HepG2 (cell line): ENCODE data around the gene MRPL57. TPM values are rescaled to one million over a fixed set of nuclear protein-coding genes. Genes with fewer than 3 reads are reported as not detected.
A peak's percentile ranks its signal among the peaks of the same experiment; 100 is the strongest.

Source experiments
- ATAC-seq: fragments of 200-7000 bp; cut with Tn5 transposase; 3 replicates; pipeline ENCODE4 v1.9.1; 2020; ENCODE audit warnings: mild to moderate bottlenecking, moderate library complexity
- BruUV-seq: library from RNA; stranded (reverse); fragments of 400-500 nt; replicated peaks from 2 replicates; lab custom pipeline; 2021; lab: Mats Ljungman, UMichigan
- CTCF ChIA-PET: fragments of 300-600 bp; formaldehyde crosslinking; extraction: SDS; loops from one replicate; lab custom pipeline; 2021; ENCODE audit warnings: low total read pairs, inconsistent platforms, low intra/inter-chr PET ratio; lab: Yijun Ruan, JAX
- POLR2A ChIA-PET: fragments of 350-600 bp; sonication (Branson Sonifier 250); formaldehyde crosslinking; loops from one replicate; lab custom pipeline; 2020; ENCODE audit warnings: antibody characterized with exemption, inconsistent platforms; lab: Yijun Ruan, JAX
- DNase-seq: peaks from one replicate; pipeline ENCODE4 v3.0.0-alpha.2; 2015; ENCODE audit warnings: low spot score
- FAIRE-seq: peaks from 3 replicates; lab custom pipeline; 2011; peaks lifted over from hg19 to GRCh38; lab: Jason Lieb, UNC
- H2AFZ ChIP-seq: one replicate; pipeline ENCODE4 v1.6.1; 2011; ENCODE audit warnings: low read length, inconsistent platforms
- H3K27ac ChIP-seq: fragments of 300-600 bp; 3 replicates; pipeline ENCODE4 v1.8.0; 2011; ENCODE audit warnings: mixed run types, mild to moderate bottlenecking, mixed read lengths, low read length, inconsistent platforms; ENCODE audit not compliant: insufficient read depth; ENCODE audit errors: extremely low read length
- H3K27me3 ChIP-seq, 2 experiments: fragments of 200-600 bp in 1 of 2; 2 replicates in 1 of 2; 3 replicates in 1 of 2; pipeline versions ENCODE4 v1.6.0 to v1.8.0; 2011; ENCODE audit warnings: low read length in 2 of 2, mild to moderate bottlenecking in 2 of 2, moderate library complexity in 2 of 2, inconsistent platforms in 1 of 2; ENCODE audit not compliant: insufficient read depth in 2 of 2, control insufficient read depth in 1 of 2
- H3K36me3 ChIP-seq, 2 experiments: fragments of 200-600 bp in 1 of 2; replicated peaks in 1 of 2; 2 replicates in 1 of 2; 3 replicates in 1 of 2; pipeline versions ENCODE4 v1.5.1 to v1.8.0; 2011; ENCODE audit warnings: low read length in 2 of 2, inconsistent platforms in 1 of 2; ENCODE audit not compliant: insufficient read depth in 2 of 2, control insufficient read depth in 1 of 2
- H3K4me1 ChIP-seq: 2 replicates; pipeline ENCODE4 v1.5.1; 2012; ENCODE audit warnings: low read length, inconsistent platforms; ENCODE audit not compliant: insufficient read depth
- H3K4me2 ChIP-seq: 2 replicates; pipeline ENCODE4 v1.6.0; 2011; ENCODE audit warnings: low read depth, low read length, inconsistent platforms
- H3K4me3 ChIP-seq, 3 experiments: fragments of 200-600 bp in 1 of 3; sonication (generic), shearing (Covaris generic) in 1 of 3; replicated peaks in 1 of 3; 2 replicates each; pipeline ENCODE4 v1.5.1; 2011 to 2016; ENCODE audit warnings: low read length in 3 of 3, inconsistent platforms in 2 of 3, low read depth in 2 of 3, mild to moderate bottlenecking in 2 of 3, control low read depth in 1 of 3, mixed read lengths in 1 of 3; ENCODE audit not compliant: insufficient read depth in 1 of 3
- H3K79me2 ChIP-seq: one replicate; pipeline ENCODE4 v1.6.1; 2011; ENCODE audit warnings: low read length, inconsistent platforms; ENCODE audit not compliant: insufficient read depth
- H3K9ac ChIP-seq: 2 replicates; pipeline ENCODE4 v1.6.0; 2011; ENCODE audit warnings: mild to moderate bottlenecking, low read depth, low read length, inconsistent platforms; ENCODE audit not compliant: insufficient read depth
- H3K9me3 ChIP-seq: 2 replicates; pipeline ENCODE4 v1.5.1; 2012; ENCODE audit warnings: mild to moderate bottlenecking, low read length
- H4K20me1 ChIP-seq: 2 replicates; pipeline ENCODE4 v1.6.0; 2011; ENCODE audit warnings: inconsistent platforms, mild to moderate bottlenecking, low read length, moderate library complexity; ENCODE audit not compliant: insufficient read depth
- CEBPB ChIP-seq: IDR thresholded peaks from 2 replicates; pipeline ENCODE4 v1.6.1; 2011; ENCODE audit warnings: low read depth, low read length, improper control_type of control experiment, borderline replicate concordance
- CHD4 ChIP-seq: fragments of 200-600 bp; sonication (generic); IDR thresholded peaks from 2 replicates; pipeline ENCODE4 v1.7.0; 2017; ENCODE audit warnings: mild to moderate bottlenecking, low read length, borderline replicate concordance
- GPN1 ChIP-seq: sonication (generic); formaldehyde crosslinking; IDR thresholded peaks from 2 replicates; pipeline ENCODE4 v1.5.1; 2020; ENCODE audit warnings: missing genetic modification reagents, borderline replicate concordance
- HOXD1 ChIP-seq: sonication (generic); formaldehyde crosslinking; IDR thresholded peaks from 2 replicates; pipeline ENCODE4 v1.5.0; 2020; ENCODE audit warnings: missing genetic modification reagents
- NFATC3 ChIP-seq: sonication (generic); formaldehyde crosslinking; IDR thresholded peaks from 2 replicates; pipeline ENCODE4 v1.5.1; 2020; ENCODE audit warnings: mild to moderate bottlenecking, missing genetic modification reagents
- RARG ChIP-seq: sonication (generic); formaldehyde crosslinking; IDR thresholded peaks from 2 replicates; pipeline ENCODE4 v1.4.0; 2020; ENCODE audit warnings: low read depth, mild to moderate bottlenecking, missing genetic modification reagents
- RBM22 ChIP-seq: fragments of 200-400 bp; formaldehyde crosslinking; optimal IDR thresholded peaks from 2 replicates; pipeline ENCODE3; 2017; ENCODE audit warnings: mild to moderate bottlenecking, low read length, moderate library complexity
- SNAPC5 ChIP-seq: sonication (generic); formaldehyde crosslinking; IDR thresholded peaks from 2 replicates; pipeline ENCODE4 v1.8.1; 2023; ENCODE audit warnings: mild to moderate bottlenecking, missing genetic modification reagents, borderline replicate concordance
- TSC22D2 ChIP-seq: sonication (generic); formaldehyde crosslinking; IDR thresholded peaks from 2 replicates; pipeline ENCODE4 v1.5.1; 2020; ENCODE audit warnings: missing genetic modification reagents, mild to moderate bottlenecking, borderline replicate concordance
- ZBTB7B ChIP-seq: sonication (generic); formaldehyde crosslinking; IDR thresholded peaks from 2 replicates; pipeline ENCODE4 v1.4.0; 2020; ENCODE audit warnings: missing genetic modification reagents
- ZNF382 ChIP-seq: sonication (generic); formaldehyde crosslinking; IDR thresholded peaks from 2 replicates; pipeline ENCODE4 v1.5.0; 2020; ENCODE audit warnings: missing genetic modification reagents, mild to moderate bottlenecking, borderline replicate concordance
- ZNF75D ChIP-seq: sonication (generic); formaldehyde crosslinking; IDR thresholded peaks from 2 replicates; pipeline ENCODE4 v1.8.1; 2023; ENCODE audit warnings: missing genetic modification reagents, mild to moderate bottlenecking, borderline replicate concordance
- ZNF768 ChIP-seq: sonication (generic); formaldehyde crosslinking; IDR thresholded peaks from 2 replicates; pipeline ENCODE4 v1.4.0; 2020; ENCODE audit warnings: missing genetic modification reagents
- WGBS: methylation state at CpG from one replicate; pipeline ENCODE4 v1.1.6; 2017; ENCODE audit warnings: low lambda C conversion rate; 5-methylcytosine and 5-hydroxymethylcytosine counted together
- in situ Hi-C: cut with HindIII; loops from 2 replicates; pipeline ENCODE4 v1.10.0; 2017; ENCODE audit warnings: low pct_unique_long_range_greater_than_20kb; ENCODE audit not compliant: extremely low pct_ligation_motif_present
- intact Hi-C: fragments of 100-400 bp; cut with micrococcal nuclease; formaldehyde crosslinking; loops from one replicate; pipeline ENCODE4 v1.10.0; 2022; ENCODE audit not compliant: unreplicated experiment
- polyA plus RNA-seq, 8 experiments: library from polyadenylated mRNA; depleted of rRNA in 3 of 8; stranded (reverse) in 7 of 8; unstranded in 1 of 8; fragments of >200 nt; fragmentation: Illumina TruSeq in 4 of 8; extraction: Trizol in 4 of 8; gene quantifications; 2 replicates each; pipeline versions ENCODE4 v1.2.1 to v1.2.3, GENCODE V29; 2011 to 2016; ENCODE audit warnings: low read depth in 4 of 8, missing spikeins in 1 of 8, mixed read lengths in 1 of 8; ENCODE audit not compliant: insufficient read depth in 1 of 8
- total RNA-seq, 5 experiments: library from RNA; depleted of rRNA; stranded (reverse); fragments of >200 nt; fragmentation: Illumina TruSeq; extraction: Trizol; gene quantifications; 2 replicates each; pipeline ENCODE4 v1.2.3, GENCODE V29; 2016; ENCODE audit warnings: low read depth in 1 of 5
- TF ChIP-seq, protein P1 (sequence below): IDR thresholded peaks from 2 replicates; pipeline ENCODE4 v1.6.1; 2018; ENCODE audit warnings: missing genetic modification reagents

Gene MRPL57
- total and polyA plus RNA-seq, 2 of the 13 experiments (the other 11 are each of a cell fraction or from before 2014, with no cell fraction given) = 19.5 to 35.2 TPM

- Histone ChIP-seq H3K4me2 (no peak overlapping the region), H3K4me1 (peaks cover 40% of the 10 kb centered on the region), H2AFZ (peak overlapping the region; percentile 16), H3K9me3 (no peaks in the 10 kb centered on the region), H3K9ac (no peak overlapping the region), H4K20me1 (no peaks in the 10 kb centered on the region), H3K4me3 (no peak overlapping the region), H3K27ac (no peak overlapping the region), H3K79me2 (no peaks in the 10 kb centered on the region), H3K27me3 (no peaks in the 10 kb centered on the region), H3K36me3 (no peaks in the 10 kb centered on the region)
- no peak for ATAC-seq
- intact Hi-C loops (no loop called here), in situ Hi-C loops (no loop called here)
- 89% methylated on average over 2 of the region's 2 CpGs for WGBS
- no peak for FAIRE-seq
- no peak for DNase-seq
- no TSS peak for BruUV-seq
- TF ChIP-seq HOXD1 (CRISPR knock-in tag) (no peak), ZNF768 (CRISPR knock-in tag) (no peak), ZNF75D (CRISPR knock-in tag) (no peak), SNAPC5 (no peak), TSC22D2 (CRISPR knock-in tag) (no peak), CEBPB (no peak), ZBTB7B (CRISPR knock-in tag) (no peak), RBM22 (no peak), GPN1 (CRISPR knock-in tag) (no peak), RARG (CRISPR knock-in tag) (no peak), ZNF382 (no peak), NFATC3 (CRISPR knock-in tag) (no peak), CHD4 (no peak)
- TF ChIP-seq, protein P1, sequence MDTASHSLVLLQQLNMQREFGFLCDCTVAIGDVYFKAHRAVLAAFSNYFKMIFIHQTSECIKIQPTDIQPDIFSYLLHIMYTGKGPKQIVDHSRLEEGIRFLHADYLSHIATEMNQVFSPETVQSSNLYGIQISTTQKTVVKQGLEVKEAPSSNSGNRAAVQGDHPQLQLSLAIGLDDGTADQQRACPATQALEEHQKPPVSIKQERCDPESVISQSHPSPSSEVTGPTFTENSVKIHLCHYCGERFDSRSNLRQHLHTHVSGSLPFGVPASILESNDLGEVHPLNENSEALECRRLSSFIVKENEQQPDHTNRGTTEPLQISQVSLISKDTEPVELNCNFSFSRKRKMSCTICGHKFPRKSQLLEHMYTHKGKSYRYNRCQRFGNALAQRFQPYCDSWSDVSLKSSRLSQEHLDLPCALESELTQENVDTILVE = no peak
- POLR2A ChIA-PET = interaction anchor here (1.1 kb wide), 1 partner anchor 69 kb away, joined by 3 read pairs; the partner anchor contains the start of gene LATS2
- CTCF ChIA-PET = no interaction called here
These were observed 46.3 kb upstream of the MRPL57 start for GRCh38 chr13:21130116-21130515.
